ENCODE measurements around the gene SLTM.
"Not testable (repeated sequence)": the region's sequence is repeated elsewhere in the genome, so short reads cannot be mapped to it uniquely, and the experiment has no call there.

SLTM gene

DNA sequence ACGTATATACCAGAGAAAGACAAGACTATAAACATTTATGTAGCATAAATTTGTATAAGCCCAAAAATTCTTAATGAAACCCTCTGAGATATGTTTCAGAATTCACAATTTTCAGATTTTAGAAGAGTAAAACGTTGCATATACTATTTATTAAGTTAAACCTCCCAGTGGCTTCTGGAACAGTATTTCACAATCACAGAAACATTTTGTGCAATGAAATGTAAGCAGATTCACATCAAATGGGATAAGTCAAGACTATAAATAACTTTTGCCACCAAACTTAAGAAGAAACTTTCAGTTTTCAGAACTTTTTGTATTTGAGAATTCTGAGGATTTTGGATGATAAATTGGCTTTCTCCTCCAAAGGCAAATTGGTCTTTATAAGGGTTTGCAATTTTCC lies 9.2 kb downstream of the SLTM start:
- no peak for DNase-seq

DNA sequence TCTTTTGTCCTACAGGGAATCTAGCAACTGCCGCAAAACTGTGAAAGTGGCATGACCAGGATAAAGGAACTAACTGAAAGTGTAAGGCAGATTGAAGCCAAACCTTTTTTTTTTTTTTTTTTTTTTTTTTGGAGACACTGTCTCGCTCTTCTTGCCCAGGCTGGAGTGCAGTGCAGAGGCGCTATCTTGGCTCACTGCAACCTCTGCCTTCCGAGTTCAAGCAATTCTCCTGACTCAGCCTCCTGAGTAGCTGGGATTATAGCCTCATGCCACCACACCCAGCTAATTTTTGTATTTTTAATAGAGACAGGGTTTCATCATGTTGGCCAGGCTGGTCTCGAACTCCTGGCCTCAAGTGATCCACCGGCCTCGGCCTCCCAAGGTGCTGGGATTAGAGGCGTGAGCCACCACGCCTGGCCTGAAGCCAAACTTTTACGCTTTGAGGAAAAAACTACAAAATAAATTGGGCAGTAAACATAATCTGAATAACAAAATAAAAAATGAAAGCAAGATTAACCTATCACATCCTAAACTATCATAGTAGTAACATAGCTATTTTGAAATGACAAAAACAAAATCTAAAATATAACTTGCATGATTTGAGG lies 9.7 kb downstream of the SLTM start:
- DNase-seq: no peak

DNA sequence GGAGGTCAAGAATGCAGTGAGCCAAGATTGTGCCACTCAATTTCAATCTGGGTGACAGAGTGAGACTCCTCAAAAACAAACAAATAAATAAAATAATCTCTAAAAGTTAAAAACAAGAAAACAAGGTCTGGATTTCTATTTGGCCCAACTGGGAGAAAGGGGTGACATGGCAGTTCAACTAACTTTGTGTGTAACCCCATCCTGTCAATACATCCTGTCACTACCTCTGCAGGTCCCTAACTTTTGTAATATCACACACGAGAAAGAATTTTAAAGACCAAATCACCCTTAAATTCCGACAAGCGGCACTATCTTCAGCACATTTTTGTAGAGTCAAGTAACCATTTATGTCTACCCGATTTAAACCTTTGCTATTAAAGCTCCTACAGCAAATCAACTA lies 10.2 kb downstream of the SLTM start:
- DNase-seq: no peak

DNA sequence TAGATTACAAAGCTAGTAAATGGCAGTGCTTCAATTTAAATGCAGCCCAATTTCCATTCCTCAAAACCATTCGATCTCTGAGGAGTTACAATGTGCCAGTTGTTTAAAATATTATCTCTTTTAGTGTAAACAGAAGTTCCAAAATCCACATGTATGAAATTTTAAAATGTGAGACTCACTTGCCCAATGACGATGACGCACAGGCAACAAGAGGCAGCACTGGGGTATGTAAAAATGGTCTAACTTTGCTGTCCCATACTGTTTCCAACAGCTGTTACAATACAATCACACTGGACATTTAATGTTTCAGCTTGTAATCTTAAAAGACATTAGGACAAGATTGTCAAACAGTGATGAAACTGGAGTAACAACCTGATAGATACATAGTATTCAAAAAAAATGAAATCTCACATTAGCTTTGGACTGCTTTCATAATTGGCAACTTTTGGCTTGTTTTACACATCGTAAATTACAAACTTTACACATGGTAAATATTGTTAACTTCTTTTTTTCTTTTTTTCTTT lies 12.2 kb downstream of the SLTM start:
- no peak for DNase-seq

DNA sequence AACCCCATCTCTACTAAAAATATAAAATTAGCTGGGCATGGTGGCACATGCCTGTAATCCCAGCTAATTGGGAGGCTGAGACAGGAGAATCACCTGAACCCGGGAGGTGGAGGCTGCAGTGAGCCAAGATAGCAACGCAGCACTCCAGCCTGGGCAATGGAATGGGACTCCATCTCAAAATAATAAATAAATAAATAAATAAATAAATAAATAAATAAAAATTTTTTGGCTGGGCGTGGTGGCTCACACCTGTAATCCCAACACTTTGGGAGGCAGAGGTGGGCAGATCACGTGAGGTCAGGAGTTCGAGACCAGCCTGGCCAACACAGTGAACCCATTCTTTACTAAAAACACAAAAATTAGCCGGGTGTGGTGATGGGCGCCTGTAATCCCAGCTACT lies 13.0 kb downstream of the SLTM start:
- DNase-seq: not testable (repeated sequence)

DNA sequence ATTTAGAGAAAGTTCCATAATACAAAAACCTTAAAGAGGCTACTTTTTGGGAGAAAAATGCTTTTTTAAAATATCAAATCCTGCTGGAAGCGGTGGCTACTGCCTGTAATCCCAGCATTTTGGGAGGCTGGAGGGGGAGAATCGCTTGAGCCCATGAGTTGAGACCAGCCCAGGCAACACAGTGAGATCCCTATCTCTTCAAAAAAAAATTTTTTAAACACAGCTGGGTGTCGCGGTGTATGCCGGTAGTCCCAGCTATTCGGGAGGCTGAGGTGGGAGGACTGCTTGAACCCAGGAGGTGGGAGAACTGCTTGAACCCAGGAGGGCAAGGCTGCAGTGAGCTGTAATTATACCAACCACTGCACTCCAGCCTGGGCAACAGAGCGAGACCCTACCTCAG lies 14.2 kb downstream of the SLTM start:
- DNase-seq: no peak

DNA sequence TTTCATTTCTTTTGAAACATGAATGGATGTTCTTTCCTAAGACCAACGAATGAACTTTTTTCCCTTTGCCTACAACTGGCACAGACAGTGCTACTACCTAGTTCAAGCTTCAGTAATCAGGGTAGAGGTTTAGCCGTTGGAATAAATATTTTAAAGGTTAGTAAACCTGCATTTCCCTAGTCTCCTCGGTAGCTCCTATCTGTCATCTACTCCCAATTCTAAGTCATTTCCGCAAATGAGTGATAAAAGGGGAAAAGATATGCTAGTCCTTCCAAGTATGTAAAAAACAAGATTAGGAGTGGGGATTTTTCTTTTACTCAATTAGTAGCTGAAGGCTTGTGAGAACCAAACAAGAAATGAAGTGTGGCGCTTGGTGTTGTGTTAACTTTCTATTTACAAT lies 15.2 kb downstream of the SLTM start:
- DNase-seq: no peak

DNA sequence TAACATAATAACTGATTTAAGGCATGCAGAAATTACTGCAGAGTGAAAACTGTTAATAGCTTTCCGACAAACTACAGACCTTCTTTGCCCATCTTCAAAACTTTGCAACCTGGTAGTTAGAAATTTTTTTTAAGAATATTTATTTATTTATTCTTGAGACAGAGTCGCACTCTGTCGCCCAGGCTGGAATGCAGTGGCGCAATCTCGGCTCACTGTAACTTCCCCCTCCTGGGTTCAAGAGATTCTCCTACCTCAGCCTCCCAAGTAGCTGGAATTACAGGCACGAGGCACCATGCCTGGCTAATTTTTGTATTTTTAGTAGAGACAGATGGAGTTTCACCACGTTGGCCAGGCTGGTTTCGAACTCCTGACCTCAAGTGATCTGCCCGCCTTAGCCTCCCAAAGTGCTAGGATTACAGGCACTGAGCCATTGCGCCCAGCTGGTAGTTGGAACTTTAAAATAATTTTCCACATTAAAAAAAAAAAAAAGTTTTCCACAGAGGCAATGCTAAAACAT lies 15.8 kb downstream of the SLTM start:
- DNase-seq: not testable (repeated sequence)

DNA sequence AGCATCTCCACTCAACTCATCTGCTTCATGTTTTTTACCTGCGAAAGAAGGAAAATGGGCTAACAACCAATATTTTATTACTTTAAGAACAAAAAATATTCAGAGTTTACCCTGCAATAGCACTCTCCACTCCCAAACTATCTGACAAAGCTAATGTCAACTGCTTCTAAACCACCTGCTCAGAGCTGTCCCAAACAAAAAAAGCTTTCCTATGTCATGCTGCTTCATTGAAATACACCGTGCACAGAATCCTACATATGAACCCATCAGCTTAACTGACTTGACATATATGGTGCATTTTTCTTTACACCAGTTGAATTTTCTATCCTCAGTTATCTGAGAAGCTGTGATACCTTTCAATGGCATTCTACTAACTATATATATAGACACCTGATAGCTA lies 16.5 kb downstream of the SLTM start:
- no peak for DNase-seq

DNA sequence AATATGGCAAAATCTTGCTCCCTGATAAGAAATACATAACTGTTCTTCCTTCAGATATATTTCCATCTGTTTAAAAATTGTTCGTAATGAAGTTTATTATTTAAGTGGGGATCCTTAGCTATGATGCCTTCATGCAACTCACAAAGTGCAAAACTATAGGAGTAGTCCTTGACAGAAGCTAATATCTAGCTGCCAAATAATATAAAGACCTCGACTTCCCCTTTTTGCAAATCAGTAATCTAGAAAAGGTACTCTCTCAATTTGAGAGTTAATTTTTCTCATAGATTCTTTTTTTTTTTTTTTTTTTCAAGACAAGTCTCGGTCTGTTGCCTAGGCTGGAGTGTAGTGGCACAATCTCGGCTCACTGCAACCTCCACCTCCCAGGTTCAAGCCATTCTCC lies 23.0 kb downstream of the SLTM start:
- no peak for DNase-seq

DNA sequence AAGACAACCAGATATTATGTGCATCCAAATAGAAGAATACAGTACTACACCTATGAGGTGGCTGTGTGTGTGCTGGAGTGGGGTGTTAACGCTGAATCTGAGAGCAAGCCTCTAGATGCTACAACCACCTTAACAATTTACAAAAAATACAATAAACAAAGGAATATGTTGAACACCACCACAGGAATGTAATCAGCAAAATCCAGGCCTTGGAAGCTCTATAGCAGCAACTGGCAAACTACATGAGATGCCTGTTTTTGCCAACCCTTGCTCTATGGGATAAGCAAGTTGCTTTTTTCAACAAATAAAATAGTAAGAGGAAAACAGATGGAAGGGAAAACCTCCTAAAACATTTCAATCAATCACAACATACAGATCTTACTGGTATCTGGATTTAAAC lies 23.9 kb downstream of the SLTM start:
- no peak for DNase-seq

DNA sequence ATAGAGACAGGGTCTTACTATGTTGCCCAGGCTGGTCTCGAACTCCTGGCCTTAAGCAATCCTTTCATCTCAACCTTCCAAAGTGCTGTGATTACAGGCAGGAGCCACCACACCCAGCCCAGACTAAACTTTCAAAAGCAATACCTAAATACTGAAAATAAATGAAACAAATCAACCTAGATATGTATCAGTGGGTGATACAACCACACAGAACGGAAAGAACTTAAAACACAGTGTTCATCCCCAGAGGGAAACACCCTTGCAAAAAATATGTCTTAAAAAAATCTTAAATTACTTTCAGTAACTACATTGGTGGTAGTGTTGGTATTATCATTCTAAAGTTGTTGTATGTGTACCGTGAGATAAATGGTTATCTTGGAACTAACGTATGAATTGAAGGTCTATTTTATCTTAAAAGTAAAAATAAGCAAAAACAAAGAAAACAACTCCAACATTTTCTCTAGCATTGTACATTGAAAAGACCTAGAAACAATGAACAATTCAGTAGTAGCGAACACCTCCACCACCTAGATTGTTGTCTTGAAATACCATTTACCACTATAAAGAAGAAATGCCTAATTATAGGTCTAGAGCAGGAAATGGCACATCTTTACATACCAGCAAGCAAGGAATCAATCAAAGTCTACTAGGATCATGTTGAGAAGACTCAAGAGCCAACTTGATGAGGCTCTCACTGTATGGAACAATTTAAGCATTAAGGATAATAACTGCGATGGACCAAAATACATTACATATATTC lies 24.7 kb downstream of the SLTM start:
- DNase-seq: no peak

DNA sequence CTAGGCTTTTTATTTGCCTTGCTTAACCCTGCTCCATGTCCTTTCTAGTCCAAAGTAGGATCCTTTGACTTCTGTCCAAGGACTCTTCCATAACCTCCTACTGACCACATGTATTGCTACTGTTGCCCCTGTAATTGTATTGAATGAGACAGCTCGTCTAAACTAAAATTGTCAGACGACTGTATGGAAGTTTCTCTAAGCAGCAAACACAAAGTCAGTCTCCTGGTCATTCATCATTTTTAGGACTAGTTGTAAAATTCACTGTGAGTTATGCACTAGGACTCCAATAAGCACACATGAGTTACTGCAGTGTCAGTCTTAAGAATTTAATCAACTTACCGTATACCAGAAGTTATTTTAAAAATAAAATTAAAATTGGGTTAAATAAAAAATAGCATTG lies 32.8 kb downstream of the SLTM start:
- no peak for DNase-seq

DNA sequence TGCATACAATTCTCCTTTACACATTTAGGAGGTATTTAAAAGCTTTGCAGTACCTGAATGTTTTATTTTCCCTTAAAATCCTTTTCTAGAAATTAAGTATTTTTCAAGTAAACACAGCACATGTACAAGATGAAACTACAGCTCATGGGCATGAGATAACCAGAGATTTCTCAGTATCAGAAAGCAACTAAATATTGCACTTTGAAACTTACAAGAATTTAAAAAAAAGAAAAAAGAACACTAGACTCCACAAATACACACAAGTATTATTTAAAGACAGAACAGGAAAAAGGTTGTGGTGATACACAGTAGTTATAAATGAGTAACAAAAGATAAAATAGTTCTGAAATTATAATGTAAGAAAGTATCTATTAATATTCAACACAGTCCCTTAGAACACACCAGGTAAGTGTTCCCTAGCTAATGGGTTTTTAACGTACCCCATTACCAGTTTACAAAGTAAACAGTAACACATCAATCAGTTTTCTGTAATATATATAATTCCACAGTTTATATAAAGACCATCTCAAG lies 35.3 kb downstream of the SLTM start:
- DNase-seq: no peak

DNA sequence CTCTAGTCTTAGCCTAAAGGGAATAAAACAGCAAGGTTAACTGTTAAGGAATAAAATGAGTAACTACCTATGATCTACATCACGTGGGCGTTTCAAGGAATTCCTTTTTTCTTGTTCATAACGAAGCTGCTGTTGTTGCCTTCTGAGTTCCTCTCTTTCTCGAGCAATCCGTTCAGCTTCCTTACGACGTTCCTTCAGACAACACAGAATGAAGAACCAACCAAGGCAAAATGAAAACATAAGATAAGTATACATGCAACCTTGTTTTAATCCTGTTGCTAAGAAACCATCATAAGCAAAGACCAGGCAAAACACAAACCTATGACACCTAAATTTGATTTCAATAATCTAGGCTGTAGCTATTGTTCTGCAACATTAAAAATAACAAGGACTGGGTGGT lies 44.1 kb downstream of the SLTM start:
- DNase-seq: no peak

DNA sequence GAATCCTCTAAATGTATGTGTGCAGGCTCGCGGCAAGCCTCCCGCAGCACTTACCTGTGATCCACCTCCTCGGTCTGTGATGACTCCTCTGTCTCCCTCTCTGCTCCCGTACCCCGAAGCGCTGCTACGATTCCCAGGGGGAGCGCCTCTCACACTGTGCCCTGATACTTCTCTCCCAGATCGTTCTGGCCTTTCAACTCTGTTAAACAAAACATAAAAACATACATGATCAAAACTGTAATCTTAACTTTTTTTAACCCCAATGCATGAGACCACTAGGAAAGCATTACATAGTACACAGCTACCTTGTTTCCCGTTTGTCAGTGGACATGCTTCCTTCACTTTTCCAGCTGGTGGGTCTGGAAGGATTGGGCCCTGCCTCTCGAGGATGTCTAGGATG lies 46.6 kb downstream of the SLTM start:
- DNase-seq: no peak

DNA sequence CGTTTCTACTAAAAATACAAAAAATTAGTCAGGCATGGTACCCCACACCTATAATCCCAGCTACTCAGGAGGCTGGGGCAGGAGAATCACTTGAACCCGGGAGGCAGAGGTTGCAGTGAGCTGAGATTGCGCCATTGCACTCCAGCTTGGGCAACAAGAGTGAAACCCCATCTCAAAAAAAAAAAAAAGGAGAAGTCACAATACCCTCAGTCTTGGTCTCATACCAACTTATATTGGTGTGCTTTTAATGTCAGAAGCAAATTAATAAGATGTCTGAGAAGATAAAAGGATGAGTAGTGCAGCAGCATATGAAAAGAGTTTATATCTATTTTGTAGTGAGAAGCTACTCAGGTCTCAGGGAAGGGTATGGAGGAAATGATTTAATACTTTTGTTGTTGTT lies 49.6 kb downstream of the SLTM start:
- not testable (repeated sequence) for DNase-seq

DNA sequence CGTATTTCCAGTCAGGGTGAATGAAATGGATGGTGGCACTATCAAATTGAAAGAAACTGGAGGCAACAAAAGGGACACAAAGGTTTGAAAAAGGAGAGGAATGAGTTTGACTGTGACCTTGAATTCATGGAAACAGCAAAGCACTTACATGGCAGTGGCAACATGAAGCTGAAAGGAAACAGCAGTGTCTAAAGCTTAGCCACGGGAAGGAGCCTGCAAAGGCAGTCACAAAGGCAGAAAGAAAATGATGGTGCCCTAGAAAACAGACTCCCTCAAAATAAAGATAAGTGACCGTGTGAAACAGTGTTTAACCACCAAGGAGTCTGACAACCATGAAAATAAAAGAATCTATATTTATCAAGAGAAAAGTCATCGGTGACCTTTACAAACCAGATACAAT lies 51.2 kb downstream of the SLTM start:
- DNase-seq: no peak

DNA sequence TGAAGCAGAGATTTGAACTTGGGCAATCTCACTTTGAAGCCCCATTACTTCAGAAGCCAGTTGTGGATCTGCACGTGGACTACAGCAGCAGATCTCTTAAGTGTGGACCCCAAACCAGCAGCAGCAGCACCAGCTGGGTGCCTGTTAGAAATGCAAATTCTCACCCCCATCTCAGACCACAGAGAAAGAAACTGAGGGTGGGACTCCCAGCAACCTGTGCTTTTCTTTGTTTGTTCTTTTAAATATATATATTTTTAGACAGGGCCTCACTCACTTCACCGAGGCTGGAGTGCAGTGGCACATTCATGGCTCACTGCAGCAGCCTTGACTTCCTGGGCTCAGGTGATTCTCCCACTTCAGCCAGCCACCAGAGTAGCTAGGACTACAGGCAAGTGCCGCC lies 53.2 kb downstream of the SLTM start:
- DNase-seq: no peak

DNA sequence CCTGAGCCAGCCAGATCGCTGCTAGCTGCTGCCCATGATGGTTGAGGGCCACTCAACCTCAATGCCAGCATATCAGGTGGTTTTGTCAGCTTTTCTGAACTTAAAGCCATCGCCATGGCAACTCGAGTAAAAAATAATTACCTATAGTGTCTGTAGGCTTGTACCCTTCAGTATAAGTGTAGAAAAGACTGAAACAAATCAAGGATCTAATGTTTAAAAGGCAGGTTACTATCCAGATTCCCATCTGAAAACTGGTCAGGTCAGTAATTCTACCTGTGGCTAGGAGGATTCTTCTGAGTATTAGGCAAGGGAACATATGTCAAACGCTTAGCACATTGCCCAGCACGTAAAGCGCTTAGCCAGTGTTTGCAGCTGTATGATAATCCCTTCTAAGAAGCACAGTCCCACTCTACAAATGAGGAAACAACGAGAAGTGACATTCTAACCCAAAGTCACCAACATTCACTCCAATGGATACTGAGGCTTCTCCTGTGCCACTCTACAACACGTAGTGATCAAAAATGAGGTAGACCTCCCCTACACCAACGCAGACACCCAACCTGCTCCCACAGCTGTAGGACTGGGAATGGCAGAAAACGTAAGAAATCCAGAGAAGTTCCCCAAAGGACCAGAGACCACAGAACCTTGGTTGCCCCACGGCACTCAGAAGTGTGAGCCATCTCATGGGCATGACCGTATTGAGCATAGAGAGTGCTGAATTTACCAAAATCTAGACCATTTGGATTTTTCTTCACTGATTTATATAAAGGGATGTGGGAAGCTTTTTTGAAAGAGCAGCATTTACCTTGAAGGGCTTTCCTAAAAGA lies 55.3 kb downstream of the SLTM start:
- no peak for DNase-seq

DNA sequence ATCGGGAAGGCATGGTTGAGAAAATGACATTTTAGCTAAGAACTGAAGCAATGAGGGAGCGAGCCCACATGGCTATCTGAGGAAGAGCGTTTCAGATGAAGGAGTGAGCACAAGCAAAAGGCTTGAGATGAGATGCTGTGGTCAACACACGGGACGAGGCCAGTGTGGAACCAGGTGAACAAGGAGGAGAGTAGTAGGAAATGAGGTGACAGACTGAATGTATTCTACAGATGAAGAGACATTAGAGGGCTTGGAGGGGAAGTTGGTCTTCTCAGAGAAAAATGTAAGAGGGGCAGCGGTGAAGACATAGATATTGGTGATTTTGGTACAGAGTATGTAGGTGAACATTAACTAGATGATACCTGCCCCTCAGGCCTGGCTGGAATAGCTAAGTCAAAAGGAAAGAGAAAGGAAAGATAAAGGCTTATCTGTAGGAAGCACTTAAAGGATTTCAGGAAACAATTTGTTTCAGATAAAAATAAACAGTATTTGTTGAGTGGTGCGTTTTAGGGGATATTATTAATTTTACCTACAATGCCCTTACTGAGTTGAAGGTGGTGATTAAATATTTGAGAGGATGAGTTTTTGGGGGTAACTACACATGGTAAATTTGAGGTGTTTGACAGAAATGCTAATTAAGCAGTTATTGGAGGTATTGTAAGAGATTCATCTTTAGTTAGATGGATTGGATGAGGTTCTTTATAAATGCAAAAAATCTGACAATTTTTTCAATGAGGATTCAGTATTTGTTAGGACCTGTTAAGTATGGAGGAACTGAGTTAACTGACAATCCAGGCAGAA lies 57.0 kb downstream of the SLTM start:
- no peak for DNase-seq

DNA sequence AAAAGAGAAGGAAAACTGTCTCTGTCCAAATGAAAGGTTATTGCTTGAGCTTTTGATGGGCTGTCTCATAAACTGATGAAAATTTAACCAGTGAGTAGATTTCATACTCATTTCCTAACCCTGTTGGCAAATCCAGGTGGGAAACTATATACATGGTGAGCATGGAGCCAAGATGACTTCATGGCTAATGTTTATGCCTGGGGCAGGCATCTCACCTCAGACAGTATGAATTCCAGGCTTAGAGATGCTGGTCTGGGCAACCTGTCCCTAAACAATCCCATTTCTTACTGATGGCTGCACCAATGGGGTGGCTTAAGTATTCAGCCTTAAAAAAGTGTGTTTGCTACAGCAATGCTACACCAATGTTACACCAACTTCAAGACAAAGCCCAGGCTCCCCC lies 58.1 kb downstream of the SLTM start:
- DNase-seq: no peak

DNA sequence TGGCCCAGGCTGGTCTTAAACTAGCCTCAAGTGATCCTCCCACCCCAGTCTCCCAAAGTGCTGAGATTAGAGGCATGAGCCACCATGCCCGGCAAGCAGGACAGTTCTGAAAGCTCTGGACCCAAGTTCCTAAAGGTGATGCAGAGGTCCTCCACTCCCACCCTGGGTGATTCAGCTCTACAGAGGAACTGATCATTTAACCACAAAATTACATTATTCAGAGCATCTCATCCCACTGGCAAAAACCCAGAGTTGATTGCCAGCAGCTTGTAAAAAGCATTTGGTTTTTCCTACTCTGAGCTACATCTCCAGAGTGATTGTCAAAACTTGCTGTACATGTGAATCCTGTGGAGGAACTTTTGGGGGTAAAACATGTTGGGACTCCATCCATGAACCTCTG lies 60.2 kb downstream of the SLTM start:
- DNase-seq: no peak

Data from GOT3 (cell line).